CD4-positive, alpha-beta memory T cell (primary cell): ENCODE measurements around the gene GSPT2. TPM values are rescaled to one million over a fixed set of nuclear protein-coding genes. Genes with fewer than 3 reads are reported as not detected.

Source experiments
- CTCF ChIA-PET: fragments of 350-600 bp; sonication (Branson Sonifier 250); formaldehyde crosslinking; loops from one replicate; lab custom pipeline; 2021; ENCODE audit warnings: inconsistent platforms; ENCODE audit not compliant: partially characterized antibody; lab: Charles Lee
- POLR2A ChIA-PET: fragments of 350-600 bp; sonication (Branson Sonifier 250); formaldehyde crosslinking; loops from one replicate; lab custom pipeline; 2021; ENCODE audit not compliant: partially characterized antibody; lab: Charles Lee
- DNase-seq, 5 donors: peaks; one replicate each; pipeline versions ENCODE4 v3.0.0 to v3.0.0-alpha.2; 2020 to 2022; ENCODE audit warnings: mixed read lengths in 1 of 5
- H3K27ac ChIP-seq: one replicate; pipeline ENCODE4 v1.7.0; 2013; ENCODE audit warnings: low read depth, low read length
- H3K27me3 ChIP-seq: 2 replicates; pipeline ENCODE4 v1.7.0; 2013; ENCODE audit warnings: mild to moderate bottlenecking, low read length, moderate library complexity; ENCODE audit not compliant: insufficient read depth
- H3K36me3 ChIP-seq: 2 replicates; pipeline ENCODE4 v1.7.0; 2013; ENCODE audit warnings: mild to moderate bottlenecking, low read length, moderate library complexity; ENCODE audit not compliant: insufficient read depth
- H3K4me1 ChIP-seq: 2 replicates; pipeline ENCODE4 v1.7.0; 2013; ENCODE audit warnings: mild to moderate bottlenecking, low read length, moderate library complexity; ENCODE audit not compliant: insufficient read depth
- H3K4me3 ChIP-seq, 2 donors: one replicate each; pipeline ENCODE4 v1.7.0; 2013; ENCODE audit warnings: low read length in 2 of 2, mild to moderate bottlenecking in 1 of 2
- H3K9me3 ChIP-seq, 2 donors: one replicate each; pipeline ENCODE4 v1.7.0; 2013; ENCODE audit warnings: low read length in 2 of 2, control low read depth in 1 of 2; ENCODE audit not compliant: control insufficient read depth in 1 of 2
- H3K27ac Mint-ChIP-seq, 7 donors: one replicate each; pipeline ENCODE4 v1.8.0; 2020 to 2021; ENCODE audit warnings: mixed read lengths in 7 of 7, mild to moderate bottlenecking in 6 of 7, inconsistent platforms in 3 of 7, moderate library complexity in 3 of 7
- H3K27me3 Mint-ChIP-seq, 2 donors: one replicate each; pipeline ENCODE4 v1.8.0; 2020 to 2021; ENCODE audit warnings: mixed read lengths in 2 of 2
- H3K36me3 Mint-ChIP-seq, 2 donors: one replicate each; pipeline ENCODE4 v1.8.0; 2020 to 2021; ENCODE audit warnings: mixed read lengths in 2 of 2, inconsistent platforms in 1 of 2, mild to moderate bottlenecking in 1 of 2
- H3K4me1 Mint-ChIP-seq, 4 donors: one replicate each; pipeline ENCODE4 v1.8.0; 2020 to 2021; ENCODE audit warnings: mixed read lengths in 4 of 4, mild to moderate bottlenecking in 1 of 4
- H3K4me3 Mint-ChIP-seq, 8 donors: one replicate each; pipeline ENCODE4 v1.8.0; 2020 to 2021; ENCODE audit warnings: mixed read lengths in 8 of 8, mild to moderate bottlenecking in 7 of 8, moderate library complexity in 6 of 8, inconsistent platforms in 3 of 8
- H3K9me3 Mint-ChIP-seq, 8 donors: one replicate each; pipeline ENCODE4 v1.8.0; 2020 to 2021; ENCODE audit warnings: mixed read lengths in 8 of 8, mild to moderate bottlenecking in 5 of 8, inconsistent platforms in 3 of 8, moderate library complexity in 1 of 8
- intact Hi-C: fragments of 100-400 bp; cut with micrococcal nuclease; formaldehyde crosslinking; loops from one replicate; pipeline ENCODE4 v1.15.1; 2023
- polyA plus RNA-seq, 2 donors: library from polyadenylated mRNA; unstranded; fragments of 300-500 nt; fragmentation: Illumina TruSeq; gene quantifications; one replicate each; pipeline ENCODE4 v1.2.3, GENCODE V29; 2021
- total RNA-seq, 2 experiments: library from RNA; stranded (reverse); gene quantifications; one replicate each; pipeline ENCODE4 v1.2.3, GENCODE V29; 2021

GSPT2 gene
- total and polyA plus RNA-seq, 4 experiments from 2014 or later = 7.3 to 13.1 (median 10.1) TPM

- H3K27me3 ChIP-seq = no peaks in the 10 kb centered on the region
- POLR2A ChIA-PET = no interaction called here
- H3K4me3 ChIP-seq = no peak overlapping the region
- no peaks in the 10 kb centered on the region for H3K36me3 Mint-ChIP-seq
- peaks cover 0 to 3% (median 0%) of the 10 kb centered on the region in 8 donors for H3K9me3 Mint-ChIP-seq
- H3K4me1 ChIP-seq = no peaks in the 10 kb centered on the region
- CTCF ChIA-PET = no interaction called here
- H3K36me3 ChIP-seq = no peaks in the 10 kb centered on the region
- no peak overlapping the region for H3K27ac Mint-ChIP-seq
- no peak for DNase-seq
- no peak overlapping the region for H3K27ac ChIP-seq
- H3K4me1 Mint-ChIP-seq = no peaks in the 10 kb centered on the region
- H3K9me3 ChIP-seq = no peaks in the 10 kb centered on the region
- H3K4me3 Mint-ChIP-seq = no peak overlapping the region
- intact Hi-C loops = no loop called here
- peaks cover 10 to 12% of the 10 kb centered on the region in 2 donors for H3K27me3 Mint-ChIP-seq
Measured at GRCh38 chrX:51737091-51737490, 6.2 kb upstream of the GSPT2 start.

DNA sequence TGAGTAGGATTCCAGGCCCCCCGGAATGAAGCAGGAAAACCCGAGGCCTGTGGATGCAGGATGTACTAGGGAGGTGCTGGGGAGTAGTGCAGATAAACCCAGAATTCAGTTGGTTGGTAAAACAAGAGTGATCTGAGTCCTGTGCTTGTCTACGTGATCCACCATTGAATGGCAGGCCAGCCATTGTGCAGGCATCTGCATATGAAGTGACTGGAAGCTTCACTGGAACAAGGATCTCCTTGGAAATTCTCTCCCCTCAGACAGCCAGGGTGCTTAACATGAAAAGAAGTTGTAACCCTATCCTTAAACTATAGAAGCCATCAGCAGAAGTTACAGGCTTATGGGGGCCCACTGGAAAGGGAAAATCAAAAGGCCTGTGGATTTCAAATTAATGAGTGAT is 656 bp upstream of the GSPT2 start:
- Histone ChIP-seq H3K27ac (no peak overlapping the region), H3K9me3 (peaks cover 3 to 17% of the 10 kb centered on the region in 2 donors), H3K4me1 (peaks cover 17% of the 10 kb centered on the region), H3K4me3 (no peak overlapping the region), H3K27me3 (no peaks in the 10 kb centered on the region), H3K36me3 (no peaks in the 10 kb centered on the region)
- H3K36me3 Mint-ChIP-seq = peaks cover 17 to 20% of the 10 kb centered on the region in 2 donors
- peaks cover 8 to 24% (median 19%) of the 10 kb centered on the region in 4 donors for H3K4me1 Mint-ChIP-seq
- peaks cover 0 to 38% (median 22%) of the 10 kb centered on the region in 8 donors for H3K9me3 Mint-ChIP-seq
- CTCF ChIA-PET = no interaction called here
- peaks cover 2 to 7% of the 10 kb centered on the region in 2 donors for H3K27me3 Mint-ChIP-seq
- H3K27ac Mint-ChIP-seq = peak overlapping the region in 1 of 7 donors; percentile 81
- POLR2A ChIA-PET = interaction anchor here (2.0 kb wide), 1 partner anchor 60 kb away, joined by 8 read pairs; no protein-coding TSS in a partner anchor
- no peak for DNase-seq
- H3K4me3 Mint-ChIP-seq = peak overlapping the region in 5 of 8 donors; percentile 10 to 91 (median 89)
- intact Hi-C loops = loop anchor here (2.0 kb wide), 1 partner anchor 60 kb away; no protein-coding TSS in a partner anchor

GRCh38 chrX:51747671-51748070 is 4.4 kb downstream of the GSPT2 start:
- Mint-ChIP-seq H3K27me3 (no peaks in the 10 kb centered on the region), H3K9me3 (peaks cover 0 to 67% (median 31%) of the 10 kb centered on the region in 8 donors), H3K27ac (no peak overlapping the region), H3K4me3 (no peak overlapping the region), H3K36me3 (peaks cover 17 to 20% of the 10 kb centered on the region in 2 donors), H3K4me1 (peaks cover 9 to 22% (median 18%) of the 10 kb centered on the region in 4 donors)
- intact Hi-C loops = no loop called here
- H3K9me3 ChIP-seq = peaks cover 3 to 18% of the 10 kb centered on the region in 2 donors
- ChIA-PET POLR2A (no interaction called here), CTCF (no interaction called here)
- DNase-seq = no peak
- H3K4me3 ChIP-seq = no peak overlapping the region
- H3K36me3 ChIP-seq = no peaks in the 10 kb centered on the region
- no peaks in the 10 kb centered on the region for H3K27me3 ChIP-seq
- no peak overlapping the region for H3K27ac ChIP-seq
- peaks cover 12% of the 10 kb centered on the region for H3K4me1 ChIP-seq

GRCh38 chrX:51759055-51759839 is 16.0 kb downstream of the GSPT2 start:
- no peak for DNase-seq
- H3K36me3 Mint-ChIP-seq = no peaks in the 10 kb centered on the region
- H3K9me3 ChIP-seq = no peaks in the 10 kb centered on the region
- no peaks in the 10 kb centered on the region for H3K4me1 Mint-ChIP-seq
- CTCF ChIA-PET = no interaction called here
- POLR2A ChIA-PET = no interaction called here
- H3K36me3 ChIP-seq = no peaks in the 10 kb centered on the region
- no peaks in the 10 kb centered on the region for H3K4me1 ChIP-seq
- H3K27ac ChIP-seq = no peak overlapping the region
- H3K27ac Mint-ChIP-seq = no peak overlapping the region
- no peak overlapping the region for H3K4me3 ChIP-seq
- intact Hi-C loops = no loop called here
- H3K27me3 Mint-ChIP-seq = peaks cover 1 to 3% of the 10 kb centered on the region in 2 donors
- no peaks in the 10 kb centered on the region for H3K9me3 Mint-ChIP-seq
- H3K27me3 ChIP-seq = peaks cover 3% of the 10 kb centered on the region
- H3K4me3 Mint-ChIP-seq = no peak overlapping the region

GRCh38 chrX:51760657-51761056 is 17.4 kb downstream of the GSPT2 start:
- Histone ChIP-seq H3K36me3 (no peaks in the 10 kb centered on the region), H3K4me1 (no peaks in the 10 kb centered on the region), H3K27me3 (peaks cover 3% of the 10 kb centered on the region), H3K27ac (no peak overlapping the region), H3K9me3 (no peaks in the 10 kb centered on the region), H3K4me3 (no peak overlapping the region)
- Mint-ChIP-seq H3K9me3 (no peaks in the 10 kb centered on the region), H3K4me3 (no peak overlapping the region), H3K4me1 (no peaks in the 10 kb centered on the region), H3K36me3 (no peaks in the 10 kb centered on the region), H3K27me3 (peaks cover under 1 to 1% of the 10 kb centered on the region in 2 donors), H3K27ac (no peak overlapping the region)
- intact Hi-C loops = no loop called here
- DNase-seq = no peak
- CTCF ChIA-PET = no interaction called here
- POLR2A ChIA-PET = no interaction called here

DNA sequence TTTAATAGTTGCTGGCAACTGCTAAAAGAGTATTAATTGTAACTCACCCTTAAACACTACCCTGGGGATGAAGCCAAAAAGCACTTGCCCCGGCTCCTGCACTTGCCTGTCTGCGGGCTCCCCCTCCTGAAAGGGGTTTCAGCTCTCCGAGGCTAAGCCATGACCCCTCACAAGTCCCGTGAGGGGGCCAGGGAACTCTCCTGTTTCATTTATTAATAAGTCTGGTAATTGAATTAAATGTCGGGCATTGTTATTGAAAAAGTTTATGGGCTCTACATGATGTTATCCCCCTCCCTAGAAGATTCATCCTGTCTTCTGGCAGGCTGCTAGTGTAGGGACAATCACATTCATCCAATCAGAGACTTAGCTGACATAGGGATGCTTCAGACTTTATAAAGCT is 23.3 kb downstream of the GSPT2 start:
- Mint-ChIP-seq H3K9me3 (peaks cover 0 to 1% (median 0%) of the 10 kb centered on the region in 8 donors), H3K4me1 (no peaks in the 10 kb centered on the region), H3K27ac (no peak overlapping the region), H3K36me3 (no peaks in the 10 kb centered on the region), H3K27me3 (no peaks in the 10 kb centered on the region), H3K4me3 (no peak overlapping the region)
- Histone ChIP-seq H3K36me3 (no peaks in the 10 kb centered on the region), H3K27ac (no peak overlapping the region), H3K9me3 (no peaks in the 10 kb centered on the region), H3K4me1 (no peaks in the 10 kb centered on the region), H3K27me3 (no peaks in the 10 kb centered on the region), H3K4me3 (no peak overlapping the region)
- ChIA-PET POLR2A (no interaction called here), CTCF (no interaction called here)
- intact Hi-C loops = no loop called here
- DNase-seq = no peak

- Mint-ChIP-seq H3K4me3 (no peak overlapping the region), H3K27ac (no peak overlapping the region), H3K9me3 (no peaks in the 10 kb centered on the region), H3K27me3 (peaks cover 0 to 2% of the 10 kb centered on the region in 2 donors), H3K4me1 (no peaks in the 10 kb centered on the region), H3K36me3 (no peaks in the 10 kb centered on the region)
- Histone ChIP-seq H3K4me3 (no peak overlapping the region), H3K9me3 (no peaks in the 10 kb centered on the region), H3K27ac (no peak overlapping the region), H3K27me3 (no peaks in the 10 kb centered on the region), H3K4me1 (no peaks in the 10 kb centered on the region), H3K36me3 (no peaks in the 10 kb centered on the region)
- ChIA-PET POLR2A (no interaction called here), CTCF (no interaction called here)
- intact Hi-C loops = no loop called here
- DNase-seq = no peak
Measured at GRCh38 chrX:51776851-51777250, 33.6 kb downstream of the GSPT2 start.
